Hematopoietic multipotent progenitor cell treated with erythropoietin and hydrocortisone succinate and interleukin-3 and kit ligand, for 15 days (in vitro differentiated cells): ENCODE measurements around the gene NOB1.
"Not testable (repeated sequence)": the region's sequence is repeated elsewhere in the genome, so short reads cannot be mapped to it uniquely, and the experiment has no call there.

Experiments used
- DNase-seq: peaks from one replicate; pipeline ENCODE4 v3.0.0-alpha.2; 2015; ENCODE audit warnings: low spot score

NOB1 gene

GRCh38 chr16:69754469-69755310 lies at the start of gene NOB1:
Gene NOB1, minus strand, starts transcription at chr16:69754926. Its CDS starts 16 bp downstream, at chr16:69754910.
- peak; percentile 98 for DNase-seq

- DNase-seq = no peak
These were observed 49.6 kb upstream of the NOB1 start for GRCh38 chr16:69804297-69804696.

GRCh38 chr16:69799611-69800031 lies 44.9 kb upstream of the NOB1 start:
- DNase-seq = no peak

- no peak for DNase-seq
These were observed 43.7 kb upstream of the NOB1 start for GRCh38 chr16:69798466-69798865.

- DNase-seq = peak; percentile 69
These were observed 41.8 kb upstream of the NOB1 start for GRCh38 chr16:69796285-69797118.

- DNase-seq = no peak
These were observed 39.8 kb upstream of the NOB1 start for GRCh38 chr16:69794486-69794885.

GRCh38 chr16:69793526-69793925 lies 38.8 kb upstream of the NOB1 start:
- DNase-seq = no peak

- not testable (repeated sequence) for DNase-seq
These were observed 36.7 kb upstream of the NOB1 start for GRCh38 chr16:69791391-69791847.

- no peak for DNase-seq
These were observed 33.2 kb upstream of the NOB1 start for GRCh38 chr16:69787883-69788282.

GRCh38 chr16:69784586-69784985 lies 29.9 kb upstream of the NOB1 start:
- no peak for DNase-seq

GRCh38 chr16:69781118-69781517 lies 26.4 kb upstream of the NOB1 start:
- DNase-seq = no peak

- DNase-seq = no peak
These were observed 25.0 kb upstream of the NOB1 start for GRCh38 chr16:69779724-69780123.

- no peak for DNase-seq
These were observed 20.8 kb upstream of the NOB1 start for GRCh38 chr16:69775563-69775962.

GRCh38 chr16:69773260-69773947 lies 18.7 kb upstream of the NOB1 start:
- no peak for DNase-seq

GRCh38 chr16:69771651-69771967 lies 16.9 kb upstream of the NOB1 start:
- no peak for DNase-seq

- no peak for DNase-seq
These were observed 14.7 kb upstream of the NOB1 start for GRCh38 chr16:69769404-69769803.

GRCh38 chr16:69768666-69769065 lies 13.9 kb upstream of the NOB1 start:
- no peak for DNase-seq

GRCh38 chr16:69767459-69768229 lies 12.9 kb upstream of the NOB1 start:
- no peak for DNase-seq

- peak; percentile 19 for DNase-seq
These were observed 8.8 kb upstream of the NOB1 start for GRCh38 chr16:69763599-69763942.

GRCh38 chr16:69762814-69763598 lies 8.3 kb upstream of the NOB1 start:
- DNase-seq = peak; percentile 28
